Adipose tissue (tissue), 3 donors: ENCODE results near the gene ENOX1. TPM values are rescaled to one million over a fixed set of nuclear protein-coding genes. Genes with fewer than 3 reads are reported as not detected.

Experiments
- H3K27ac ChIP-seq: one replicate; pipeline ENCODE4 v1.5.1; 2013; ENCODE audit warnings: low read depth, low read length
- WGBS, 3 donors: extraction: QIAGEN DNeasy Blood & Tissue Kit; methylation state at CpG; one replicate each; pipeline ENCODE4 v1.1.7; 2013; 5-methylcytosine and 5-hydroxymethylcytosine counted together
- polyA plus RNA-seq, 3 donors: library from polyadenylated mRNA; stranded (reverse); fragments of 200-250 nt; gene quantifications; one replicate each; pipeline ENCODE4 v1.2.3, GENCODE V29; 2013
- donor health status: healthy with polysubstance abuse.
- donor health status: Bipolar disorder and iron deficiency.
- donor health status: healthy.

ENOX1 gene
- polyA plus RNA-seq, 3 donors: 0.71 to 2.4 (median 2.4) TPM

- WGBS, 3 donors: 80 to 89% (median 87%) methylated on average over 6 of the region's 6 CpGs
- no peak overlapping the region for H3K27ac ChIP-seq
Observed at GRCh38 chr13:43166644-43167457, 619.9 kb downstream of the ENOX1 start.

Other genes with a start within 250 kb of the ENOX1 start
- 1 to 10 TPM; 1.6 to 4.9 (median 2.3) TPM for gene CCDC122, start 92.8 kb upstream of the ENOX1 start, polyA plus RNA-seq
- 1 to 10 TPM; 2.0 to 7.0 (median 4.7) TPM for gene LACC1, start 92.9 kb upstream of the ENOX1 start, polyA plus RNA-seq